GM18858 (cell line): Measurements from ENCODE around the gene SLC8A1.
A peak's percentile ranks its signal among the peaks of the same experiment; 100 is the strongest.

Experiments used
- ATAC-seq: cut with Tn5 transposase; IDR thresholded peaks from one replicate; pipeline ENCODE4 v1.9.1; 2021; ENCODE audit not compliant: unreplicated experiment

Gene SLC8A1

DNA sequence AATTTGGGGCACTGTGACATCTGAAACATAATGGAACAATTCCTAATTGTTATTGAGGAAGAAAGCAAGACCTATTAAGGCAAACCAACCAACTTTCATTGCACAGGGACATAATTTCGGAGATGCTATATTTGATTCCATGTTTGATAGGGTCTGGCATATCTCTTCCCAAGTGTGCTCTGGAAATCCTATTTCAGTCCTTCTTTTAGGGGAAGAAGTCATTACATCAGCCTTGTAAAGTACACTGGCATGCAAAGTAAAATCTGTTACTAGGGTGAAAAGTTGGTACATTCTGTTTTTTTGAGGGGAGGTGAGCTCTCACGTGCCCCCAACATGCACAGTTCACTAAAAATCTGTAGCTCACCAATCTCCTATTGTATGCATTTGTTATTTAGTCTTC is 172.4 kb downstream of the SLC8A1 start:
- no peak for ATAC-seq

DNA sequence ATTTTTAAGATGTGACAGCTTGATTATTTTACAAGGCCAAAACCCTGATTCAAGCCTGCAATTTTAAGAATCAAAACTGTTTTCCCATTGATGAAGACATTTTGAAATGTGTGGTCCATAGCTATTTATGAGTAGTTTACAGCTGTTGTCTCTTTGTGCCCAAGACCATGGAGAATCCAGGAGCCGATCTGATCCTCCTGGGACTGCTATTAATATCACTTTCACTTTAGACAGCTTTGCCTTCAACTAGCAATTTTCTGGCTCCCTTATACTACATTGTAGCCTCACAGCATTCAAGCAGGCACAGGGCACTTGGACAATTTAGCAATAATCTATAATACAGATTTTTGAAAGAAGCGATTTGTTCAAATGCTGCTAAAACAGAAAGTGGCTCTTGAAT is 172.9 kb downstream of the SLC8A1 start:
- ATAC-seq = no peak

DNA sequence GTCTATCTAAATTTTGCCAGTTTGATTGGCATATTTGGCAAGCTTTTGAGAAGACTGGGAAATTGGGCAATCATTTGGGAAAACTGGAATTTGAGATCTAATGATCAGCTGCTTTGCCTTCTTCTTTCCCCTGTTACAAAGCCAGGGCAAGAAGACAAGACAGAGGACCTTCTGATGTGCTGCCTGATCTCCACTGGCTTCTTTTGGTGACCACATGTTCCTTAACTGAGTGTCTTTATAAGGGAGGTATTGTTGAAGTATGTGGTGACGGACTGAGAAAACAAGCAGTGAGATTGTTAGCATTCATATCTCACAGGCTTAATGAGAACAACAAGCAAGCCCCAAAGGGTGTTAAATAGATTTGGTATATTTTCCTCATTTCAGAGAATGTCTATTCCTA is 175.8 kb downstream of the SLC8A1 start:
- ATAC-seq = no peak

DNA sequence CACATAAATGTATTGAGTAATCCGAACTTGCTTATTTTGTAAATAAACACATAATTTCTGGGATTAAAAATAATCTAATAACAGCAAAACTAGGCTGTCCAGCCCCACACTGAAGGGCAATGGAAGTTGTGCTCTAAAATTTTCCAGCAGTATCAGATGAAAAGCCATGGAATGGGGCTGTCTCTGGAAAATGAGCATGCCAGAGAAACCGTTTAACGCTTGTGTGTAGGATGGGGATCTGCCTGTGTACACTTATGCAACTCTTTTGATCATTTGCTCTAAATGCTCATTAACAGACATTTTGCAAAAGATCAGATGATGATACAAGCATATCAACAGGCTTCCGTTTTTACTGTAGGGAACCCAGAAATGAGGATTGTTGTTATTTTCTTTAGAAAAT is 177.6 kb downstream of the SLC8A1 start:
- no peak for ATAC-seq

DNA sequence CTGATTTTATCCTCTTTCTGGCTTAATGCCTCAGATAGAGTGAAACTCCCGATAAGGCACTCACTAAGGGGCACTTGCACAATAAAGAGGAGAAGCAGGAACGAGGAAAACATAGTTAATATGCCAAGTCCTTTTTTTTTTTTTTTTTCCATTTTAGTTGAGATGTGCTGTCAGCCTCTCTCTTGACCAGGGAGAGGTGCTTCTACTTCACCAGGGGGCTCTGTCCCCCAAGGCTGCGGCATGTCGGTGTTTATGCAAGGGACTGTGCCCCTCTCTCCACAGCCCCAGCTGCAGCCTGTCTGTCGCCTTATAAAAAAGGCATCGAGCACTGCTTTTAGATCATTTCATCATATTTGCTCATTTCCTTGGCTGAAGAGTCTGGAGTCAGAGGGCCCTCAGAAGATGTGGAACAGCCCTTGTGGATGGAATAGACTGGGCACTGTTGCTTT is 178.1 kb downstream of the SLC8A1 start:
- ATAC-seq = no peak

DNA sequence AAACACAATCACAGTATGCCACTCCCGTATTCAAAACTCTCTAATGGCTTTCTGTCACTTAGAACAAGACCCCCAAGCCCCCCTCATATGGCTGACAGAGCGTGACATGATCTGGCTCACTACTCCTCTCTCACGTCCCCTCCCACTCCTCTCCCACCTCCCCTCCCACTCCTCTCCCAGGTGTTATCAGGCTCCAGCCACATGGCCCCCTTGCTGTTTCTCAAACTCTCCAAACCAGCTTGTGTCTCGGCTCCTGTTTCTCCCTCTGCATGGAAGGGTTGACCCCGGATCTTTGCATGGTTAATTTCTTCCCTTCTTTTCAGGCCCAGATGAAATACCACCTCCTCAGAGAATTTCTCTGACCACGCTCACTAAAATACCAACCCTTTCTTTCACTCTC is 180.8 kb downstream of the SLC8A1 start:
- ATAC-seq = no peak

DNA sequence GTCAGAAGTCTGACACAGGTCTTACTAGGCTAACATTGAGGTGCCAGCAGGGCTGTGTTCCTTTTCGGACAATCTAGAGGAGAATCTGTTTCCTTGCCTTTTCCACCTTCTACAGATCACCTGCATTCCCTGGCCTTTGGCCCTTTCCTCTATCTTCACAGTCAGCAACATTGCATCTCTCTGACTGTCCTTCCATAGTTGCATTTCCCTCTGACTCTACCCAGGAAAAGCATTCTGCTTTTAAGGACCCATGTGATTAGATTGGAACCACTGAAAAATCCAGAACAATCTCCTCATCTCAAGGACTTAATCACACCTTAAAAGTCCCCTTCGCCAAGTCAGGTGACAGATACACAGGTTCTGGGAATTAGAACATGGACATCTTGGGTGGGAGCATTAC is 181.5 kb downstream of the SLC8A1 start:
- ATAC-seq = no peak

DNA sequence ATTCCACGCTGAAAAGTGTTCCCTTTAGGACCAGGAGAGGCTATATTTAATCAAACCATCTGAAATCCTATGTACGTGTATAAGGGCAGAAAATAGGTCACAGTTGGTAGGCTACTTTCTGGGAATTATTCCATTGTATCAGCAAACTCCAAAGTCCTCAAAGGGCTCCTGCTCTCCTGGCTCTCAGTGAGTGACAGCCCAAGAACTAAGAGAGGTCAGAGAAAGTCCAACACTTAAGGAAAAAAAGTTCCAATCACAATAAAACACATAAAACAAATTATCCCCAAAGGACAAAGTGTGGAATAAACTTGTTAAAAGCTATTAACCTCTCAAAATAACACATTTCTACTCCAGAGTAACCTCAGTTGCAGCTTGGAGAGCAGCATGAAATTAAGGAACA is 183.3 kb downstream of the SLC8A1 start:
- no peak for ATAC-seq

DNA sequence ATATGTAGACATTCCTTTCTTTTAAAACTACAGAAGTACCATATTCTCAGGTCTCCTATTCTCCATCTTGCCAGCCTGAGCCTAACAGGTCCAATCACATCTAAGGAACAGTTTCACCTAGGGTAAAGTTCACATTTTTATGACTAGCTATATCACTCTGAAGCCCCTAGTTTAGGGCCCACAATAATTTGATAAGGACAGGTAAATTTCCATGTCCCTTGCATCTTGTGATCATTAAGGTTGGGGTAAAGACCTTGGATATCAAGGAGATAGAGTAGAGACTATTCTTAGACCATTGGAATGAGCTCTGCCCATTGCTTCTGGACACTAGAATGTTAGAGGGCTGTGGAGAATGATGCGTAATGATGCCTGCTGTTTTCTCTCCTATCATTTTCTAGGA is 185.7 kb downstream of the SLC8A1 start:
- no peak for ATAC-seq

DNA sequence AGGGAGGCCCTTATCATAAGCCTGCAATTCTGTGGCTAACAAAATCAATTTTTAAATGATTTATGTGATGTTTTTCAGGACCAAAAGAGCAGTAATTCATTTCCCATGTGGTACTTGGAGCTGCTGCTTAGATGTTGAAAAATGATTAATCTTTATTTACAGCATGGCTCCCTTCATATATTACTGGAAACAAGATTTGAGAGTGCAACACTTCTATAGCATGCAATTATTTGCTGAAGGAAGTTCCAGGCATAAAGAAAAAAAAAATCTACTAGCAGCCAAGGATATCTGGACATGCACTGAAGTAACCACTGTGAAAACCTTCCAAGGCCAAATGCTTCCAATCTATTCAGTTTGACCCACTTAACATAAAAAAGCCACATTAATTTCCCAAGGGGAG is 186.3 kb downstream of the SLC8A1 start:
- no peak for ATAC-seq

DNA sequence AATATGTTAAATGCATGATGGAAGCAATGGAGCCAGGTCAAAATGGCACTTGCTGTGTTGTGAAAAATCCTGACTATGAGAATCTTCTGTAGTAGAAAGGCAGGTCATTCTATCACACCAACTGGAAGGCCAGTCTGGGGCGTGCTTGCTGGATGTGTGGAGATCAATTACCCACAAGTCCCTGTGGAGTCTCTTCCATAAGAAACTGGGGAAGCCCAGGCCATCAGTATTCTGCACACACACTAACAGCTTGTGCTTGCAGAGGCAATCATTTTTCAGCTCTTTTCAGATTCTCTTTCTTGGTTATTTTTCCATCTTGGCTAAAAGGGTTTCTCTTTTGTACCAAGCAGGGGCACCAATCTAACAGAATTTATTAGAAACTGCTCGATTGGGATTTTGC is 190.8 kb downstream of the SLC8A1 start:
- ATAC-seq = no peak

DNA sequence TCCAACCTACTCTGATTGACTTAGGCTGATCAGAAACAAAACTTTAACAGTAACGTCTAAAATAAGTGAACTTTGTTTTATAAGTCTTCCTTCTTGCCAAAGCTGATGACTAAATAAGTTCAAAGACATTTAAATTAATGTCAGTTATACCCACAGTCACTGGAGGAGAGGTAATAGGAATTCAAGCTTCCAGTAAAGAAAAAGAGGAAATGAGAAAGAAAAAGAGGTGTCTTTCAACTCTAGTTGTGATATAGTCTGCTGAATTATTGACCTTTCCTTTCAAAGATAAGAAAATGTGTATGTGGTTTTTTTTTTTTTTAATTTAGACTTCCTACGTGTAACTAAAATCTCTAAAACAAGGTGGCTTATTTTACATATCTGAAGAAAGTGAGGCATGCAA is 191.5 kb downstream of the SLC8A1 start:
- ATAC-seq = peak; percentile 60

DNA sequence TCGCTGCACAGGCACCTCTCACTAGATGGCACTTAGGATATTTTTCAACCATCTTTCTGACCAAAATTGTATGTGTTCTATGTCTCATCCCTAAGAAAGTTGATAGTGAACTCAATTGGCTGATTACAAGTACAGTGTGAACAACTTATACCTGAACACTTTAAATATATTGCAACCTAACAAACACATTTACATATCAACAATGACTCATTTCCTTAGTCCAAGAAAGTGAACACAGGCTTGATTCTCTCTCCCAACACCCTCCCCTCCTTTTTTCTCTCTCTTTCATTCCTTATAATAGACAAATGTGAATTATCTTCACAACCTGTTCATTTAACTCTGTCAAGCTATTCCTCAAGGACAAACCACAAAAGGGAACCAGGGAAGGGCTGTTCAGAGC is 192.0 kb downstream of the SLC8A1 start:
- ATAC-seq = peak; percentile 13

DNA sequence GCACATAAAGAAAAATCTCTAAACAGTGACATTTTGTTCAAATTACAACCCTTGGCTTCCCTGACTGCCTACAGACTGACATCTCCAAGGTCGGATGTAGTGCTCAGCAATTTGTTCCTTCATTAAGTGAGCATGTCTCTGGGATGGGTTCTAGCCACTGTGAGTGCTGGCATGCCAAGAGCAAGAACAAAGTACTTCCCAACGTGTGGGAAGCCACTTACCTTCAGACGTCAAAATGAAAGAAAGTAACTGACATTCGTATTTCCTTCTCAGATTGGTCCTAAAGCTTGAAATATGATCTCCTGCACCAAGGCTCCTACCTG is 193.8 kb downstream of the SLC8A1 start:
- ATAC-seq = no peak

DNA sequence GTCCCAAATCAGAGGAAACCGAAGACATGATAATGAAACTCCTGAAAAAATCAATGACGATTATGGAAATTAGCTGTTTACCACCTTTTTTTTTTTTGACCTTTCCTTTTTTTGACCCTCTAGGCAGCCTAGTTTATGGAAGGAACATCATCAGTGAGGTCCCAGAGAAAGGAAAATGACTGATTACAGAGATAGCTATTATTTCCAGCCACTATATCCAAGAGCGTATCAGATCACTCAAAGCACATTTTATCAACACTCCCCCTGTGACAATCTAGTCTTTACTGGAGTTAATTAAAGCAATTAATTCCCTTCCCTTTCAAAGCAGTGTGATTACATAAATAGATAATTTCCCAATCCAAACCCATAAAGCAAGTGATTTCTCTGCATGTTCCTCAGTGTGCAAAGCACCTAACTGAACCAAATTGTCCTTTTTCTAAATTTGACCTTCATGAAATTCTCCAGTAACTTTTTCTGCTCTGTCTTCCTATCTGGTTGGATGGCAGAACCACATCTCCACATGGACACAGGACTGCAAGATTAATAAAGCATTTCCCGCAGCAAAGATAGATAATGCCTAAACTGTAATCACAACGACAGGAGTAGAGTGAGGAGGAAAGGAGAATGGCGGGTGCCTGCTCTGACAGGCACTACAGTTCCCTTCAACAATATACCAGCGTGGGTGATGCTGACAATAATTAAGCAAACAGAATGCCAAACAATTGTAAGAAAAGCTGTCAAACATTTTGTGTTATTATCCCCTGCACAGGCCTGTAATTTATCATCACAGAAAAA is 194.4 kb downstream of the SLC8A1 start:
- no peak for ATAC-seq

DNA sequence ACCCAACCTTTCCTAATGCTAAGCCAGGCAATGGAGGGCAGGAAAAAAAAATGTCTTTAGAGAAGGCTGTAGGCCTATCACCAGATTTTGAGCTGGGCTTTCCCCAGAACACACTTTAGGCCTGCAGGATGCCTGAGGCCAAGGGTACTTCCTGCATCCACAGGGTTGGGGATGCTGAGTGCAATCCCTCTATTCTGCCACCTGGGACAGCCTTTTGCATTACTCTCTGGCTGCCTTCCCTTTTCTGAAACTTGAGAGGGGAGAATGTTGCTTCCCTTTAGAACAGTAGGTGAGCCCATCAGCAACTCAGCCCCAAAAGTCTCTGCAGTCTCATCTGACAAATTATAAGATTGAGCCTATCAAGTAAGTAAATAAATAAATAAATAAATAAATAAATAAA is 195.2 kb downstream of the SLC8A1 start:
- no peak for ATAC-seq

DNA sequence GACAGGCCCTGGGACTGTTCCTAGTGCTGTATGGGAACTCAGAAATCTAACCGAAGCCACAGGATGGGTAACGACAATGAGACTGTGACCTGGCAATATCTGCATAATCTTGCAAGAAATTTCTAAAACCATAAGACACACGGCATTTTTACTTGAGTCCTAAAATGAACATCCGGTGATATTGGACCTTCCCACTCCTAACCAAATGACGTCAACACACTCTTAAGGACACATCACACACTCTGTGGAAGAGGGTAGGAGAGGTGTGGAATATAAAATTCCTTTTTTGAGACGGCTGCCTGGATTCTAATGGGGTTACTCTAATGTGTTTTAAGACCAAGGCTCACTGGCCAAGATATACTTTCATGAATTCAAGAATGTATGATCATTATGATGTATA is 195.9 kb downstream of the SLC8A1 start:
- no peak for ATAC-seq

DNA sequence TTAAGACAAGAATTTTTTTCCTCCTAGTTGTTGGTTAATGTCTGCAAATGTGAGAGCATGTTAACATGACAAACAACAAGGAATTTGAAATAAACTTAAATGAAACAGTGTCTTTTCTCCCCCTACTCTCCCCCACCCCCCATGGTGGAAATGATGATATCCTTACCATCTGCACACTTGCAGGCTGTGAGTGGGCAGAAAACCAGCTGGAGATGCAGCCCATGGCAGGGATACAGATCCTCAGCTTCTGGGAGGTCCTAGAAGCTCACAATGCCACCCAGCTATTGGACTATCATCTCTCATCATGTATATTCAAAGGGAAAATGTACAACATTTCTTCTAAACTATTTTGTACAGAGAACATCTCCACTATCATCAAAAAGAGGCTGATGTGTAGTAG is 196.8 kb downstream of the SLC8A1 start:
- ATAC-seq = no peak

DNA sequence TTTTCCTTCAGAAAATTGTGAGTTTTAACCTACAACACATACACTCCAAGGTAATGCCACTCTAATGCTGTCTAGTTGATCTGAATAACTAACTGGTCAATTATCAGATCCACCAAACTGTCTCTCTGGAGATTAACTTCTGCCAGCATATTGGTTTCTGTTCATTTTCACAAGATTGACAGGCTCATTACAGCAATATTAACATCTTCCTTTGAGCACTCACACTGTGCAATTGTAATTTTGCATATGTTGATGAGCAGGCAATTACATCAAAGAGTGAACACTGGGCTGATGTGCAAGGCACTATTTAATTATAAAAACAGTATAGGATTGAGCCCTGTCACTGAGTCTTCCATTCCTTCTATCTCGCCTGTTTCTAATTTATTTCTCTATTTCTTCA is 197.3 kb downstream of the SLC8A1 start:
- ATAC-seq = no peak

DNA sequence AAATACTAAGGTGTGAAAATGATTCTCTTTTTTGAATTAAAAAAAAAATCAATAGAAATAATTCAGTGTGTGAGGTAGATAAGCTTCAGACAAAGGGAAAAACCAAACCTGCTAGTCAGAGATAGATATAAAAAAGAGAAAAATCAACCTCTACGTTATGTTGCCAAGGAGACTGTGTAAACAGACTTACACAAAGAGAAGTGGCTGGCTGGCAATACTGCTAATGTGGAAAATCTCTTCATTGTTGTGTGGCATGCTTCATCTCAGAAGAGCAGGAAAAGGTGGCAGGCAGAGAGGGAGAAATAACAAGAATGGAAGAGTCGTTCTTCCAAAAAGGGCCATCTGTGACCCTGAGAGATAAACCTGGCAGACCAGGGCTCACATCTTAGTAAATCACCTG is 200.8 kb downstream of the SLC8A1 start:
- ATAC-seq = no peak

DNA sequence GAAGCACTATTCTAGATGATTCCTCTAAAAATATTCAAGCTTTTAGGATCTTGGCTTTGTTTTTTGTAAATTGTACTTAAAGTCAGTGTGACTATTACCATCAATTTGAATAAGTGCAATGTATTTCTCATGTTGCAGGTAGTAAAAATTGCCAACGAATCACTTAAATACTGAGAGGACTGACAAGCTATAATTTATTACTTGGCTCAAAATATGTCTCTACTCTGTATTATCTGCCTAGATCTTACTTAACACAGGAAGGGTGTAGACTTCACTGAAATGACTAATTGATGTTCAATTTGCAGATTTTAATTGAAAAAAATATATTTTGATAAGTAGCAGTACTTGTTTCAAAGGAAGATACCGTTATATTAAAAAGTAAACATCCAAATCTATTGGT is 202.3 kb downstream of the SLC8A1 start:
- ATAC-seq = no peak

DNA sequence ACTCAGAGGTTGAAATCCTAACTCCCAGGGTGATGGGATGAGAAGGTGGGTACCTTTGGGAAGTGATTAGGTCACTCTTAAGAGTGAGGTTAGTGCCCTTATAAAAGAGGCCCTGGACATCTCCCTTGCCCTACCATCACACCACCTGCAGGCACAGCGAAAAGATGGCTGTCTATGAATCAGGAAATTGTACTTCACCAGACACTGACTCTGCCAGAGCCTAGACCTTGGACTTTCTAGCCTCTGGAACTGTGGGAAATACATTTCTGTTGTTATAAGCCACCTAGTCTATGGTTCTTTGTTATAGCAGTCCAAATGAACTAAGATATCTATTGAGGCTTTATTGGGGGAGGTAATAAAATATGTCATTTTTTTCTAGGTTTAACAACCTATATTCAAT is 203.6 kb downstream of the SLC8A1 start:
- ATAC-seq = no peak

DNA sequence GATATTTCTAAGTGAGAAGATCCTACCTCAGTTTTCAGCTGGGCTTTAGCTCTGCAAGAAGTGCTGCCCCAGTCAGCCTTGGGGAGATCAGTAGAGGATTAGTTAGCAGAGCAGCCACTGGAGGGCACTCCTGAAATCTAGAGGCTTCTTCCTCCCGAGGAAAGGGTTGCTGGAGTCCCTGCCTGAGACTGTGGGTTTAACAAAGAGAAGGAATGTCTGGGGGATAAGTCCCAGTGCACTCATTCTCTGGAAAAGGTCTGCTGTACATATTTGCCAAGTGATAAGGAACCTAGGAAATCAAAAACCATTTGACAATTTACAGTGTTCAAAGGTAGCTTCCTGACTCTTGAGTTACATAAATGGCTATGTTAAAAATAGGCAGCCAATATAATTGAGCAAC is 207.2 kb downstream of the SLC8A1 start:
- ATAC-seq = peak; percentile 65
